LNCAP (cell line): ENCODE data around the gene CD68.
A peak's percentile ranks its signal among the peaks of the same experiment; 100 is the strongest.

Source experiments
- TF ChIP-seq, protein P1 (sequence below): fragments of 450-650 bp; IDR thresholded peaks from 2 replicates; pipeline ENCODE4 v1.5.1; 2017; ENCODE audit warnings: mild to moderate bottlenecking

Gene CD68

DNA sequence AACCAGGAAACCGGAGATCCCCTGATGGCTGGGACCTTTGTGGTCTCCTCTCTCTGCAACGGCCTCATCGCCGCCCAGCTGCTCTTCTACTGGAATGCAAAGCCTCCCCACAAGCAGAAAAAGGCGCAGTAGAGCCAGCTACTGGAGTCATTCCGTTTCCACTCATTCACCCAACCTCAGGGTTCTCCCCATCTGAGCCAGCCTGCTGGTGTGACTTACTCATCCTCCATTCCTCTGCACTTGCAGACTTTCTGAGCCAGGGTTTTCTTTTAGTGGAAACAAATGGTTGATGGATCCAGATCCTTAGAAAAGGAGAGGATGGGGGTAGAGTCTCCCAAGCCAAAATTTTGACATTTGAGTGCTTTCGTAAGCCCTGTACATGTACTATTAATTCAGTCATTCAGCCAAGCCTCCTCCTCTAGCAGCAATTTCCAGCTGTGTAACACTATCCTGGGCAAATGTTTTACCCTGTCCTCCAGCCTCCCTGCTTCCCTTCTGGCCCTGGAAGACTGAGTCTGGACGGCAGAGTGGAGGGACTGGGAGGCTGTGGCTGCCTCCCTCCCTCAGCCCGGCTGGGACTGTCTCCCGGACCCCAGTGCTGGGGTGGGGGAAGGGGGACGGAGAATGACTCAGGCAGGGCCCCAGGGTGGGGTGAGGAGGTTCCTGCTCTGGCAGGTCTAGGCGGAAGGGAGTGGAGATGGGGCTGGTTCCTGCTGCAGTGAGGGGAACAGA, 8.1 kb downstream of the CD68 start:
- TF ChIP-seq, protein P1, sequence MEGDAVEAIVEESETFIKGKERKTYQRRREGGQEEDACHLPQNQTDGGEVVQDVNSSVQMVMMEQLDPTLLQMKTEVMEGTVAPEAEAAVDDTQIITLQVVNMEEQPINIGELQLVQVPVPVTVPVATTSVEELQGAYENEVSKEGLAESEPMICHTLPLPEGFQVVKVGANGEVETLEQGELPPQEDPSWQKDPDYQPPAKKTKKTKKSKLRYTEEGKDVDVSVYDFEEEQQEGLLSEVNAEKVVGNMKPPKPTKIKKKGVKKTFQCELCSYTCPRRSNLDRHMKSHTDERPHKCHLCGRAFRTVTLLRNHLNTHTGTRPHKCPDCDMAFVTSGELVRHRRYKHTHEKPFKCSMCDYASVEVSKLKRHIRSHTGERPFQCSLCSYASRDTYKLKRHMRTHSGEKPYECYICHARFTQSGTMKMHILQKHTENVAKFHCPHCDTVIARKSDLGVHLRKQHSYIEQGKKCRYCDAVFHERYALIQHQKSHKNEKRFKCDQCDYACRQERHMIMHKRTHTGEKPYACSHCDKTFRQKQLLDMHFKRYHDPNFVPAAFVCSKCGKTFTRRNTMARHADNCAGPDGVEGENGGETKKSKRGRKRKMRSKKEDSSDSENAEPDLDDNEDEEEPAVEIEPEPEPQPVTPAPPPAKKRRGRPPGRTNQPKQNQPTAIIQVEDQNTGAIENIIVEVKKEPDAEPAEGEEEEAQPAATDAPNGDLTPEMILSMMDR, result no peak

DNA sequence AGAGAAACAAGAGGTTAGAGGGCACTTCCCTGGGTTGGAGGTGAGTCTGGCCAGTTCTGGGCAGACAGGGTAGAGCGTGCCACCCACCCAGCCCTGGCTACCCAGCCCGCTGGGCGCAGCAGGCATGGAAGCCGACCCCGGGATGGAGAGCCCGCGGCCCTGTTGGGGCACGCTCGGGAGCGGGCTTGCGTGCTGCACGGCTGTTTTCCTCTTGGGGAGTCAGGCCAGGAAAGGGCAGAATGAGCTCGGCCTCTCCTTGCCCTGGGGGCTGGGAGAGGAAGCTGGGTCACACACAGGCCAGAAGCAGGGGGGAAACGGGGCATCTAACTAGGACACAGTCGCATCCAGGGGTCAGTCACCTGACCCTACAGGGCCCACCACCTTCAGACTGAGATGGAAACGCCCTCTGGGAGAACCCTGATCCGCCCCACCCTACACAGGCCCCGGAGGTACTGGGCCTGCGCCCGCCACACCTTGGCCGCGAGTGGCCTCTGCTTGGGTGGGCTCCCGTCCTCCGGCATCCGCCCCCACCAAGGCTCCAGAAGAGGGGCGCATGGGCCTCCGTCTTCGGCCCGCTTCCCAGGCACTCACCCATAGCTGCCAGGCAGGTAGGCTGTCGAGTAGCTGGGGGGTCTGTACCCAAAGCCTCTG, 9.2 kb downstream of the CD68 start:
- TF ChIP-seq, protein P1, result no peak

DNA sequence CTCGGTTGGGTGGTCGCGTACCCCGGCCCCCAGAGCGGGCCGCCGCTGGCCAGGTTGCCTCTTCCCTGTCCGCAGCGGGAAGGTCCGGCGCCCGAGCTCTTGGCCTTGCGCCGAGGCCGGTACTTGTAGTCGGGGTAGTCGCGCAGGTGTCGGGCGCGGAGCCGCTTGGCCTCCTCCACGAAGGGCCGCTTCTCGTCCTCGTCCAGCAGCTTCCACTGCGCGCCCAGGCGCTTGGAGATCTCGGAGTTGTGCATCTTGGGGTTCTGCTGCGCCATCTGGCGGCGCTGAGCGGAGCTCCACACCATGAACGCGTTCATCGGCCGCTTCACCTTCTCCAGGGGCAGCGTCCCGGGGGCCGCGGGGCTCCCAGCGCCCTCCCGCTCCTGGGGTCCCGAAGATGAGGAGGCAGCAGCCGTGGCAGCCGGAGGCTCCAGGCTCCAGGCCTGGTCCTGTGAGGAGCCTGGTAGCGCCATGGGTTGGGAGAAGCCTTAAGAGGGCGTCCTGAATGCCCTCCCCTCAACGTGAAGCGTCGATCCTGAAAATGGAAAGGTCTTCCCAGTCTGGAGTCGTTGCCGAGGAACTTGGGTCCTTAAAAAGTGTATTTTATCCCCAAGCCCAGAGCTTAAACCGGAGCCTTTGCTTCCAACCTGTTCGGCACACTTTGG, 9.9 kb downstream of the CD68 start:
- TF ChIP-seq, protein P1, result peak; percentile 49; the same call in 1 of the 2 replicates

DNA sequence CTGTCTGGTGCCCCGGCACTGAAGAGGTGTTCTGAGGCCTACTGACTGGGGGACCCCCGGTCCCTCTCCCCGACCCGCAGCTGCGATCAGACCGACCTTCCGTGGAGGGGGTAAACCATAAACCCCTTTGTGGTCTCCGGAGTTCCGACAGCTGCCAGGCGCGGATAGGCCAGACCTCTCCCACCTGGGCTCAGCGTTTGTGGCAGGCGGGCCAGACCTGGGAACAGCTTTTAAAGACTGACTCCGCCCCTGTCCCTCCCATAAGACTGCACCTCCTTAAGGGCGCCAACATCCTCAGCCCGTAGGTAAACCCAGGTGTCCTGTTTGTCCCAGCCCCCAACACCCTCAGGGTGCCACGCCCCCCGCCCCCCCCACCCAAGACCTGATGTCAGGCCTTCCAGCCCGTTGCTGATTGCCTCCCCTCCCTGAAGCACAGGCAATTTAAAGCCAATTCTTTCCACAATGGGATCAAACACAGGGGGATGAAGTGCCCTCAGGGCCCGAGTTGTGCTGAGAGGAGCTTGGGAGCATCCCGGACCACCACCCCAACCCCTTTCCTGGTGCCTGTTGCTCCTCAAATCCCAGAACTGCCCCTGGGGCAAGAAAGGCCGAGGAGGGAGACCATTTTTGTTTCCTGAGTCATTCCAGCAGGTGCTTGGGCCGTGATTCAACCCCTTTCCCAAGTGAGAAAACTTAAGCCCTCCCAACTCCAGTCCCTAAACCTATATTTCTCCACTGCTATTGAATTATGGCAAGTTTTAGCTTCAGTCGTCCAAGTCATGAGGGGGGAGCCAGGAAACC, 10.7 kb downstream of the CD68 start, which contains the start of gene SOX15:
SOX15 (minus strand) TSS at position 204 of the 801 bp plus-strand sequence. CDS start 418 bp downstream, outside the sequence.
- TF ChIP-seq, protein P1, result no peak

DNA sequence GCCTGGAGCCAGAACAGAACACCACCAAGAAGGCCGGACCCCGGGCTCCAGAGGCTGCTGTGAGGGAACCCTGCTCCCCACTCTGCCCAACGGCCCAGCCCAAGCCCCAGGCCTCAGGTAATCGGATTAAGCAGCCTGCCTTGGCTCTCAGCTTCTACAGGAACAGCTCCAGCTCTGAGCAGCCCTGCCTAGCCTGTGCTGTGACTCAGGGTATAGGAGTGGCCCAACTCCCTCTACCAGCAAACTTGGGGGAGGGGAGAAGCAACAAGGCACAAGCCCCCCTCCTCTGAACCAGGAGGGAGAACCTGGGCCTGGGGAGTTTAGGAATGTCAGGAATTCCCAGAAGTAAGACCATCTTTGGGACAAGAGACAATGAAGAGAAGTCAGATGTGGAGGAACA, 11.3 kb downstream of the CD68 start:
- TF ChIP-seq, protein P1, result no peak

DNA sequence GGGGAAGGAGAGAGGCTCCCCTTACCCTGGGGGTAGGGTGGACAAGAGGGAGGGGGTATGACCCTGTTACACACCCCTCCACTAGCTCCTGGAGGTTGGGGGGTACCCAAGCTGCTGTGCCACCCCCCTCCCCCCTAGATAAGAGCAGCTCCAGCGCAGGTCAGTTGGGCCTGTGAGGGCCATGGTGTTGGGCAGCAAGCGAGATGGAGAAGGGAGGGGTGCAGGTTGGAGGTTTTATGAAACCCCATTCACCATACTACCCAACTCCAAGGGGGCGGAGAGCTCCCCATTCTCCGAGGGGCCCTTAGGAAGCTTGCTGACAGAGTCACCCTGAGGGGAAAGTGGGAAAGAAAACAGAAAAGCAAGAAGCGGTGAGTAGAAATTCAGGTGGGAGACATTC, 12.2 kb downstream of the CD68 start:
- TF ChIP-seq, protein P1, result no peak

DNA sequence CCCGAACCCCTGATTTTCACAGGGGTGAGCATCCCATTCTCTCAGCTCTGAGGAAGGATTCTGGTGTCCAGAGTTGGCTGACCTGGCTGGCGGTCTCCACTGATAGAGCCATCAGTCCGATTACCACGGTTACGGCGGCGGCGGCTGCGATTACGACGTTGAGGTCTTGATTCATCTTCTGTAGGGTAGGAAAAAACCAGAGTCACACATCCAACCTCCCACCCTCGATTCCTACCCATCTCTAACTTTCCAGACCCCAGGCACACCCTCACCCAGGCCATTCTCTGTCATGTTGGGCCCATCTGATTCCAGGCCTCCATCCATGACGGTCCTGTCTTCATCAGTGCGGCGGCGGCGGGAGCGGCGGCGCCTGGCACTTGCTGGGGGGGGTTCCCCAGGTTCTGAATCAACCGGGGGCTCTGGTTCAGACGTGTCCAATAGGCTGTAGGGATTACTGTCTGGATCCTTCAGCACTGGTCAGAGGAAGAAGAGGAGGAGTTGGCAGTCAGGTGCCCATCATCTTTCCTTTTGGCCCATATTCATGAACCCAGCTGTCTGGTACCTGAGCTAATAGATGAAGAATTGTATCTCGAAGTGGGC, 13.1 kb downstream of the CD68 start:
- TF ChIP-seq, protein P1, result no peak
